Calu3 (cell line): ENCODE results near the gene KIF26A. TPM values are rescaled to one million over a fixed set of nuclear protein-coding genes. Genes with fewer than 3 reads are reported as not detected.

Source experiments
- BruUV-seq: library from RNA; stranded (reverse); fragments of 400-500 nt; replicated peaks from 2 replicates; lab custom pipeline; 2021; lab: Mats Ljungman, UMichigan
- CTCF ChIA-PET: fragments of 300-600 bp; sonication (Branson Sonifier 250); formaldehyde crosslinking; loops from one replicate; lab custom pipeline; 2022; ENCODE audit warnings: antibody characterized with exemption; lab: Charles Lee
- DNase-seq: peaks from one replicate; pipeline ENCODE4 v3.0.0; 2022
- H3K27ac Mint-ChIP-seq: one replicate; pipeline ENCODE4 v1.8.0; 2022; ENCODE audit warnings: mixed read lengths; ENCODE audit not compliant: unreplicated experiment
- H3K27me3 Mint-ChIP-seq: one replicate; pipeline ENCODE4 v1.8.0; 2022; ENCODE audit warnings: mixed read lengths; ENCODE audit not compliant: unreplicated experiment
- H3K36me3 Mint-ChIP-seq: one replicate; pipeline ENCODE4 v1.8.0; 2022; ENCODE audit warnings: mild to moderate bottlenecking, moderate library complexity, mixed read lengths; ENCODE audit not compliant: insufficient read depth, unreplicated experiment
- H3K4me1 Mint-ChIP-seq: one replicate; pipeline ENCODE4 v1.8.0; 2022; ENCODE audit warnings: mild to moderate bottlenecking, low read depth, mixed read lengths; ENCODE audit not compliant: unreplicated experiment
- H3K4me3 Mint-ChIP-seq: one replicate; pipeline ENCODE4 v1.8.0; 2022; ENCODE audit warnings: mild to moderate bottlenecking, low read depth, moderate library complexity, mixed read lengths; ENCODE audit not compliant: unreplicated experiment
- H3K9me3 Mint-ChIP-seq: one replicate; pipeline ENCODE4 v1.8.0; 2022; ENCODE audit warnings: low read depth, mixed read lengths; ENCODE audit not compliant: unreplicated experiment
- CTCF ChIP-seq: fragments of 200-600 bp; IDR thresholded peaks from one replicate; pipeline ENCODE4 v1.8.0; 2022; ENCODE audit warnings: antibody characterized with exemption; ENCODE audit not compliant: unreplicated experiment
- intact Hi-C: fragments of 100-400 bp; cut with micrococcal nuclease; formaldehyde crosslinking; loops from one replicate; pipeline ENCODE4 v1.10.0; 2022; ENCODE audit not compliant: unreplicated experiment
- total RNA-seq: library from RNA; stranded (reverse); gene quantifications from 2 replicates; pipeline ENCODE4 v1.2.3, GENCODE V29; 2022

The KIF26A gene
- total RNA-seq, 1 experiment from 2014 or later, result 0.07 TPM

- Mint-ChIP-seq H3K4me1 (no peaks in the 10 kb centered on the region), H3K4me3 (no peak overlapping the region), H3K27me3 (peaks cover 77% of the 10 kb centered on the region), H3K36me3 (peaks cover 4% of the 10 kb centered on the region), H3K27ac (no peak overlapping the region), H3K9me3 (no peaks in the 10 kb centered on the region)
- intact Hi-C loops, result no loop called here
- DNase-seq, result no peak
- CTCF ChIA-PET, result no interaction called here
- no peak for TF ChIP-seq CTCF
- no TSS peak for BruUV-seq
Measured at GRCh38 chr14:104217486-104218360, 79.3 kb downstream of the KIF26A start.

- TF ChIP-seq CTCF, result no peak
- Mint-ChIP-seq H3K36me3 (peaks cover 4% of the 10 kb centered on the region), H3K27ac (no peak overlapping the region), H3K4me3 (no peak overlapping the region), H3K4me1 (no peaks in the 10 kb centered on the region), H3K9me3 (no peaks in the 10 kb centered on the region), H3K27me3 (peaks cover 69% of the 10 kb centered on the region)
- no peak for DNase-seq
- intact Hi-C loops, result no loop called here
- no TSS peak for BruUV-seq
- CTCF ChIA-PET, result no interaction called here
Measured at GRCh38 chr14:104218361-104219180, 80.2 kb downstream of the KIF26A start.

GRCh38 chr14:104219731-104220214, 81.4 kb downstream of the KIF26A start:
- no TSS peak for BruUV-seq
- peaks cover 57% of the 10 kb centered on the region for H3K27me3 Mint-ChIP-seq
- CTCF ChIA-PET, result no interaction called here
- H3K4me1 Mint-ChIP-seq, result no peaks in the 10 kb centered on the region
- TF ChIP-seq CTCF, result no peak
- DNase-seq, result no peak
- no peak overlapping the region for H3K27ac Mint-ChIP-seq
- intact Hi-C loops, result no loop called here
- H3K9me3 Mint-ChIP-seq, result no peaks in the 10 kb centered on the region
- H3K4me3 Mint-ChIP-seq, result no peak overlapping the region
- peaks cover 4% of the 10 kb centered on the region for H3K36me3 Mint-ChIP-seq

- CTCF ChIA-PET, result no interaction called here
- Mint-ChIP-seq H3K9me3 (no peaks in the 10 kb centered on the region), H3K36me3 (peaks cover 5% of the 10 kb centered on the region), H3K4me1 (no peaks in the 10 kb centered on the region), H3K4me3 (no peak overlapping the region), H3K27me3 (peaks cover 50% of the 10 kb centered on the region), H3K27ac (no peak overlapping the region)
- DNase-seq, result no peak
- BruUV-seq, result no TSS peak
- intact Hi-C loops, result no loop called here
- TF ChIP-seq CTCF, result no peak
Measured at GRCh38 chr14:104220215-104221070, 82.1 kb downstream of the KIF26A start.
